ENCODE measurements around the gene RBFOX1. TPM values are rescaled to one million over a fixed set of nuclear protein-coding genes. Genes with fewer than 3 reads are reported as not detected.

RBFOX1 gene
- total and polyA plus RNA-seq, 4 donors = 47.4 to 169 (median 118) TPM

Small RNAs within 50 kb of the gene (small RNA-seq; reads per million reads assigned to genes)
- gene RF00537 (ENCODE audit: low replicate concordance) = not detected
- not detected for gene RF00561 (ENCODE audit: low replicate concordance)
